DMS153 treated with DMSO at 0.1 percent for 48 hours (cell line): ENCODE measurements around the gene GGT6.

Experiments used
- DNase-seq: peaks from one replicate; lab custom pipeline; 2025; ENCODE audit not compliant: unreplicated experiment; lab: John Stamatoyannopoulos, UW

Gene GGT6

DNA sequence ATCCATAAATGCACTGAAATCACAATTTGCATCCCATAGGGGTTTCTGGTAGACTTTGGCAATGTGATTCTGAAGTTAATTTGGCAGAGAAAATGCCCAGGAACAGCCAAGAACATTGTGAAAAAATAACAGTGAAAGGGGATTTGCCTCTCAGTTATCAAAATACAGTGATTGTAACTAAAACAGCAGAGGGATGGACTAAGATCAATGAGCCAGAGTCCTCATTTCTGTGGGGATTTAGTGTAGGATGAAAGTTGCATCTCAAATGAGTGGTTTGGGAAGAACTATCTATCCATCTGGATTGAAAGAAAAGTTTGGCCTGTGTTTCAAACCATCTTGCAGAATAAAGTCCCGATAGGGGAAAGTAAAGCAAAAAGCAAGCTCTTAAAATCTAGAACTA is 33.2 kb downstream of the GGT6 start:
- DNase-seq = no peak

DNA sequence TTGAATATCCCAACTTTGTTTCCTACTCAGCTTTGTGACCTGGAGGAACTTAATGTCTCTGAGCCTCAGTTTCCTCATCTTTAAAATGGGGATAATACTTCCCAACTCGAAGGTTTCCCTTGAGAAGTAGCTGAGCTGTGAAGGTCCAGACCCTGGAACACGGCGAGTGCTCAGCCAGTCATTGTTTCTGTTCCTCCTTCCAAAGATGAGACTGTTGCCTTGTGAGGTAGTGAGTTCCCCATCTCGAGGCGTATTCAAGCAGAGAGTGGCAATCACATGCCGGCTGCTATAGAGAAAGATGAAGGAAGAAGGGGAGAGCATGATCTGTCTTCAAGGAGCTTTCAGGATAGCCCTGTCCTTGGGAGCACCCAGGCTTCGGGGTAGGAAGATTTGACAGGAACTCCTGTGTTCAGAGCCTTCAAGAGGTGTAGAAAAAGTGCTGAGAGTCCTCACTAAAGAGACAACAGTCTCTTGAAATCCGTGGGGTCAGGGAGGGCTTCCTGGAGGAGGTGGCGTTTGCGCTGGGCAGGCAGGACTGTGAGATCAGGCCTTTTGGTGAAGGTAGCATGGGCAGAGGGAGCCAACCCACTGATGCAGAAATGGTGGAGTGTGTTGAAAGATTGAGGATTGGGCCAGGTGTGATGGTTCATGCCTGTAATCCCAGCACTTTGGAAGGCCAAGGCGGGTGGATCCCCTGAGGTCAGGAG is 34.5 kb downstream of the GGT6 start:
- no peak for DNase-seq

- DNase-seq = no peak
Measured at GRCh38 chr17:4523946-4524345, 36.4 kb downstream of the GGT6 start.

DNA sequence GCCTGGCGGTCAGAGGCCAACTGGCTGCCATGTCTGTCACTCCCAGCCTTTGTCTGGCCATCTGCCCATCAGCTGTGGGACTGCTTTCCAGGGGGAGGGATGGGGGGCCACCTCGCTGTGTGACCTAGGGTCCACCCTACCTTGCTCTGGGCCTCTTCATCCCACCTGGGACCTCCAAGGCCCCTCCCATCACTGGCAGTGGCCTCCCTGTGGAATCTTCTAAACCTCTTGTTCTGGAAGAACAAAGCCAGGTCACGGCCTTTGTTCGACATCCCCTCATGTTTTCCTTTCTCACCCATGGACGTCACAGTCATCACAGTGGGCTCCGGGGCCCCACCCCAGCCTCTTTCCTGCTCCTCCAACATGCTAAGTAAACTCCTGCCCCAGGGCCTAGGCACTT is 37.7 kb downstream of the GGT6 start:
- DNase-seq = no peak

DNA sequence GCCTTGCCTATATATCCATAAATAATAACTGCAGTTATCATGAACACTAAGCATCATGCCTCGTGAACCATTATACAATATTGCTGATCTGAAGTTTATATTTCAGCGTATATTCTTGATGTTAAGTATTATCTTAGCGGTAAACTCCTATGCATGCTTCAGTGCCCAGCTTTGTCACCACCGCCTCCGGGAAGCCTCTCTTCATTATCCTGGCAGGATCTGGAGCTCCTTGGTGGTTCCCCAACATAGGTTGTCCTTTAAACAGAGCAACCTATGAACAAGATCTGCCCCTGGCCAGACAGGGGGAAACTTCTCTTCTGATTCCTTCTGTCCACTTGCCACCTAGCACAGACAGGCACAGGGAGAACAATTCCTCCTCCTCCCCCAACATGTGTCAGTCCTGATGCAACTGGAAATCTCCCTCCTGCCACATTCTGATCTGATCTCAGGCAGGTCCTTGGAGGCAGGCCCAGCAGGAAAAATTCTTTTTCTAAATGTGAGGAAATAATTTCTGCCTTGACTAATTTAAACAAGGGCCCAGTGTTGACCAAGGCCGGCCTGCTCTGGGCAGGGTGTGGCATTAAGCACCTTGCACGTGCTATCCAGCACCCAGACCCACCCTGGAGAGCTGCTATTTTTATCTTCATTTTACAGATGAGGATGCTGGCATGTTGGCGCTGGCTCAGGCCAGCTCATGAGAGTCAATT is 39.3 kb downstream of the GGT6 start:
- no peak for DNase-seq

DNA sequence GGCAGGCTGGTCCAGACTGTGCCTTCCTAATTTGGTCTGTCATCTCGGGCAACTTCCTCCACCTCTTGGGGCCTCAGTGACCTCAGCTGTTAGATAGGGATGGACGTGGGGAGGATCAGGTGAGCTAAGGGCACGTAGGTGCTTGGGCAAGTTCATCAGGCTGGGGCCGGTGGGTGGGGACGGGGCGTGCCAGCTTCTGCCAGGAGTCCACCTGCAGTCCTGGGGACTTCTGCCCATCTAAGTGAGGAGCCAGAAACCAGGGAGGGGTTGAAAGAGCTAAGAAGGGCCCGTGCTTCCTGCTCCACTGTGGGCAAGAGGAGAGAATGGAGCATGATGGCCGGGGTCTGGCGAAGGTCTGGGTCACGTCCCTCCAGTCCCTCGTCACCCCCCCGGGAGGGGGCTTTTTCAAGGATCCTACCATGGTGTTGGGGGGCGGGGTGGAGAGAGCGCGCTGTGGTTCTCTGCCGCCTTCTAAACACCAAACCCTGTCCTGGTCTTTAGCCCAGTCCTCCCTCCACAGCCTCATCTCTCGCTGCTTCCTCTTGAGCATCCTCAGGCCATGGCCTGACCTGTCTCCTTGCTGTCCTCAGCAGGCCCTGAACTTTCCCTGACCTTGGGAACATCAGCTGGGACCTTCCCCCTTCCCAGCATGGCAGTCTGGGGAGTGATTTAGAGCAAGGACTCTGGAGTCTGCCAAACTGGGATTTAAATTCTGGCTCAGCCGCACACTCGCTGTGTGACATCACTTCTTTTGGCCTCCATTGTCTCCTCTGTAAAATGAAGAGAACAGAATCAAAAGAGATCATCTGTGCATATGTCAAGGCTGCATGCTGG is 40.1 kb downstream of the GGT6 start:
- no peak for DNase-seq

DNA sequence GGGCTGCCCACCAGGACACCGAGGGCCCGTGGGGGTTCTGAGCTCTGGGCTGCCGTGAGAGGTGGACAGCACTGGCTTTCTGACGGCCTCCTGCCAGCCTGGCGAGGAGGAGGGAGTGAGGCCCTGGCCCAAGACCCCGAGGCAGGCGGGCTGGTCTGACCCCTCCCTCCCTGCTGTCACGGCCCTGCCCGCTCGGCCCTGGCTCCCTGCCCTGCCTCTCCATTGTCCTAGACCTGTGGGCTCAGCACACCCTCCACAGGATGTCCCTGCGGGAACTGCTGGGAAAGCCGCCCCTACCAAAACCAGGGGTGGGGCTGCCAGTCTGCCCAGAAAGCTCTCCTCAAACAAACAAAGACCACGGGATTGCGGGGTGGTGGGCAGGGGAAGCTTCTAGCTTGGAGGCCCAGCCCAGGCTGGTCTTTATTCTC is 41.0 kb downstream of the GGT6 start:
- no peak for DNase-seq

- no peak for DNase-seq
Measured at GRCh38 chr17:4518901-4519300, 41.5 kb downstream of the GGT6 start.

GRCh38 chr17:4516735-4517134 is 43.6 kb downstream of the GGT6 start:
- no peak for DNase-seq

GRCh38 chr17:4515501-4515900 is 44.9 kb downstream of the GGT6 start:
- DNase-seq = no peak

DNA sequence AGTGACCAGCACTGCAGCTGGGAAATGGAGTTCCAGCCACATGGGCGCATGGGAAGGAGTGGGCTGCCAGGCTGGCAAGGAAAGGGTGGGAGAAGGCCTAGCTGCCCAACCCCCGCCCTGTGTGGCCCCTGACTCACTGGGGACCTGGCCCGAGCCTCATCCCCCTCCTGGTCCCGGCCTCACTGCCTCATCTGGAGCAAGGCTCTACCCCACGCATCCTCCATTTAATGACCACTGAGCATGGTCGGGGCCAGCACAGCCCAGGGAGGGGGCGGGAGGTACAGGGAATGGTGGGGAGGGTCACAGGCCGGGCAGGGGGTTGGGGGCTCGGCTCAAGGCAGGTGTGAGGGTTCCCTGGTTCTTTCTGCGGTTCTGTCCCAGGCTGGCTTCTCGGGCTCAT is 45.6 kb downstream of the GGT6 start:
- DNase-seq = no peak

GRCh38 chr17:4514206-4514605 is 46.2 kb downstream of the GGT6 start:
- no peak for DNase-seq

GRCh38 chr17:4513113-4514032 is 47.0 kb downstream of the GGT6 start:
- no peak for DNase-seq

- no peak for DNase-seq
Measured at GRCh38 chr17:4512156-4513112, 47.9 kb downstream of the GGT6 start.

DNA sequence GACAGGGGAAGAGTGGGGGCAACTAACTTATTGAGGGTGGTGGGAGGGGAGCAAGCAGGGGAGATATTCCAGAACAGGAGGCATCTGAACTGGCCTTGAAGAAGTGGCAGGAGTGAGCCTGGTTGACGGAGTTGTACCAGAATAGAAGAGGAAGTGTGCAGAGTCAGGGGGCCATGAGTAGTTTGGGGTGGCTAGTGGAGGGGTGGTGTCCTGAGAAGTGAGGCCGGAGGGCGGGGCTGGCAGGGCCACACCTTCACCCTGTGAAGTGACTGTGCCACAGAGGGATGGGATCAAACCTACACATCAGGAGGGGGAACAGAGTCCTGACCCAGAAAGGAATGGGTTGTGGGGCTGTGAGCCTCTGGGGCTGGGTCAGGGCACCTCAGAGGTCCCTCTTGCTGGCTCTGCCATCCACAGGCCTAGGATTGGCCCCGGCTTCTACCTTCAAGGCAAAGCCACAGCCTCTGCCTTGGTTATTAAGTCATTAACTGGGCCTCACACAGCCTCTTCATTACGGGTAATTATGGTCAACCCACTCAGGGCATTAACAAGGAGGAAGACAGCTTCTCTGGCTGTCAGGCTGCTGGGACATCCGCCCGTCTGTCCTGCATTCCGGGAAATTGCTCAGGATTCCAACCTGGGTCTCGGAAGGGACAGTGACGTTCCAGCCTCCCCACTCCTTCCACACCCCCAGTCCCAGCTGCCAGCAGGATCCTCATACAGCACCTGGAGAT is 49.0 kb downstream of the GGT6 start:
- DNase-seq = no peak

GRCh38 chr17:4510618-4510941 is 49.8 kb downstream of the GGT6 start:
- DNase-seq = no peak

GRCh38 chr17:4509923-4510617 is 50.3 kb downstream of the GGT6 start:
- no peak for DNase-seq

- no peak for DNase-seq
Measured at GRCh38 chr17:4509401-4509800, 51.0 kb downstream of the GGT6 start.

GRCh38 chr17:4508207-4508606 is 52.2 kb downstream of the GGT6 start:
- DNase-seq = no peak
